HEK293 (cell line): ENCODE results near the gene WBP4.

Source experiments
- CTCF ChIA-PET: fragments of 350-600 bp; formaldehyde crosslinking; extraction: SDS; loops from one replicate; lab custom pipeline; 2021; ENCODE audit warnings: antibody characterized with exemption; lab: Yijun Ruan, JAX
- POLR2A ChIA-PET: fragments of 300-600 bp; formaldehyde crosslinking; extraction: SDS; loops from one replicate; lab custom pipeline; 2020; ENCODE audit warnings: antibody characterized with exemption, inconsistent platforms; lab: Yijun Ruan, JAX
- H3K27ac ChIP-seq: fragments of 200-500 bp; sonication (Bioruptor generic); 2 replicates; pipeline ENCODE4 v1.5.1; 2014; ENCODE audit warnings: low read depth, low read length, control low read depth, inconsistent platforms; ENCODE audit errors: extremely low read depth
- H3K36me3 ChIP-seq, 2 experiments: fragments of 200-500 bp in 1 of 2; sonication (Bioruptor generic) in 1 of 2; 1 replicate in 1 of 2; 2 replicates in 1 of 2; pipeline ENCODE4 v1.5.1; 2014 to 2017; ENCODE audit warnings: inconsistent platforms in 2 of 2, low read length in 2 of 2; ENCODE audit not compliant: control insufficient read depth in 2 of 2, insufficient read depth in 1 of 2
- H3K4me1 ChIP-seq: fragments of 200-500 bp; sonication (Bioruptor generic); 2 replicates; pipeline ENCODE4 v1.5.1; 2014; ENCODE audit warnings: mild to moderate bottlenecking, low read length, inconsistent platforms; ENCODE audit not compliant: control insufficient read depth, insufficient read depth
- H3K4me3 ChIP-seq: 2 replicates; pipeline ENCODE4 v1.5.1; 2011; ENCODE audit warnings: low read depth, mild to moderate bottlenecking, control low read depth, low read length, moderate library complexity
- H3K9me3 ChIP-seq: fragments of 200-500 bp; sonication (Bioruptor generic); 2 replicates; pipeline ENCODE4 v1.5.1; 2014; ENCODE audit warnings: low read depth, low read length, inconsistent platforms; ENCODE audit not compliant: control insufficient read depth, insufficient read depth
- AEBP2 ChIP-seq: fragments of 450-650 bp; formaldehyde crosslinking; IDR thresholded peaks from 2 replicates; pipeline ENCODE4 v1.5.1; 2016; ENCODE audit warnings: missing biosample characterization, missing genetic modification characterization, borderline replicate concordance
- HIC1 ChIP-seq: fragments of 450-650 bp; formaldehyde crosslinking; IDR thresholded peaks from 2 replicates; pipeline ENCODE4 v1.5.1; 2016; ENCODE audit warnings: missing biosample characterization, missing genetic modification characterization
- KLF7 ChIP-seq: fragments of 450-650 bp; formaldehyde crosslinking; IDR thresholded peaks from 2 replicates; pipeline ENCODE4 v1.5.1; 2016; ENCODE audit warnings: missing biosample characterization, missing genetic modification characterization, borderline replicate concordance
- MZF1 ChIP-seq: fragments of 450-650 bp; formaldehyde crosslinking; IDR thresholded peaks from 2 replicates; pipeline ENCODE4 v1.5.1; 2017; ENCODE audit warnings: missing biosample characterization, missing genetic modification characterization, borderline replicate concordance
- PRDM10 ChIP-seq: fragments of 450-650 bp; formaldehyde crosslinking; IDR thresholded peaks from 2 replicates; pipeline ENCODE4 v1.5.1; 2016; ENCODE audit warnings: missing biosample characterization, missing genetic modification characterization
- SP3 ChIP-seq: fragments of 450-650 bp; formaldehyde crosslinking; IDR thresholded peaks from 2 replicates; pipeline ENCODE4 v1.5.1; 2016; ENCODE audit warnings: missing biosample characterization, missing genetic modification characterization
- ZBTB26 ChIP-seq: fragments of 450-650 bp; formaldehyde crosslinking; optimal IDR thresholded peaks from 2 replicates; pipeline ENCODE3; 2016; ENCODE audit warnings: missing biosample characterization, mild to moderate bottlenecking, missing genetic modification characterization
- ZBTB8A ChIP-seq: fragments of 450-650 bp; formaldehyde crosslinking; IDR thresholded peaks from 2 replicates; pipeline ENCODE4 v1.5.1; 2016; ENCODE audit warnings: missing biosample characterization, missing genetic modification characterization
- ZNF157 ChIP-seq: fragments of 450-650 bp; formaldehyde crosslinking; IDR thresholded peaks from 2 replicates; pipeline ENCODE4 v1.5.1; 2016; ENCODE audit warnings: missing biosample characterization, missing genetic modification characterization
- ZNF211 ChIP-seq: fragments of 450-650 bp; formaldehyde crosslinking; IDR thresholded peaks from 2 replicates; pipeline ENCODE4 v1.5.1; 2016; ENCODE audit warnings: low read depth, missing biosample characterization, missing genetic modification characterization
- ZNF239 ChIP-seq: fragments of 450-650 bp; formaldehyde crosslinking; IDR thresholded peaks from 2 replicates; pipeline ENCODE4 v1.5.1; 2016; ENCODE audit warnings: missing biosample characterization, missing genetic modification characterization
- ZNF341 ChIP-seq: fragments of 450-650 bp; formaldehyde crosslinking; IDR thresholded peaks from 2 replicates; pipeline ENCODE4; 2016; ENCODE audit warnings: low read depth, missing biosample characterization, missing genetic modification characterization
- ZNF354C ChIP-seq: fragments of 450-650 bp; formaldehyde crosslinking; IDR thresholded peaks from 2 replicates; pipeline ENCODE4 v1.5.1; 2016; ENCODE audit warnings: missing biosample characterization, missing genetic modification characterization, low read depth, borderline replicate concordance
- ZNF391 ChIP-seq: fragments of 450-650 bp; formaldehyde crosslinking; IDR thresholded peaks from 2 replicates; pipeline ENCODE4 v1.5.1; 2016; ENCODE audit warnings: low read depth, missing biosample characterization, missing genetic modification characterization, borderline replicate concordance
- ZNF48 ChIP-seq: fragments of 450-650 bp; formaldehyde crosslinking; IDR thresholded peaks from 2 replicates; pipeline ENCODE4 v1.5.1; 2016; ENCODE audit warnings: missing biosample characterization, missing genetic modification characterization
- ZNF560 ChIP-seq: fragments of 450-650 bp; formaldehyde crosslinking; IDR thresholded peaks from 2 replicates; pipeline ENCODE4 v1.5.1; 2017; ENCODE audit warnings: missing biosample characterization, missing genetic modification characterization, borderline replicate concordance
- ZNF621 ChIP-seq: fragments of 450-650 bp; formaldehyde crosslinking; IDR thresholded peaks from 2 replicates; pipeline ENCODE4 v1.5.1; 2017; ENCODE audit warnings: missing biosample characterization, missing genetic modification characterization
- ZNF624 ChIP-seq: fragments of 450-650 bp; formaldehyde crosslinking; IDR thresholded peaks from 2 replicates; pipeline ENCODE4 v1.5.1; 2017; ENCODE audit warnings: missing biosample characterization, missing genetic modification characterization
- ZNF658 ChIP-seq: fragments of 450-650 bp; formaldehyde crosslinking; IDR thresholded peaks from 2 replicates; pipeline ENCODE4; 2016; ENCODE audit warnings: missing biosample characterization, missing genetic modification characterization
- ZNF76 ChIP-seq: fragments of 450-650 bp; formaldehyde crosslinking; IDR thresholded peaks from 2 replicates; pipeline ENCODE4; 2016; ENCODE audit warnings: low read depth, missing biosample characterization, missing genetic modification characterization, borderline replicate concordance
- ZNF792 ChIP-seq: fragments of 450-650 bp; formaldehyde crosslinking; IDR thresholded peaks from 2 replicates; pipeline ENCODE4 v1.5.1; 2016; ENCODE audit warnings: missing biosample characterization, missing genetic modification characterization
- ZSCAN30 ChIP-seq: fragments of 450-650 bp; IDR thresholded peaks from 2 replicates; pipeline ENCODE4 v1.5.1; 2018; ENCODE audit warnings: missing biosample characterization, mild to moderate bottlenecking, missing genetic modification characterization, moderate library complexity
- TF ChIP-seq, protein P1 (sequence below): fragments of 450-650 bp; formaldehyde crosslinking; IDR thresholded peaks from 2 replicates; pipeline ENCODE4 v1.5.1; 2016; ENCODE audit warnings: missing biosample characterization, missing genetic modification characterization

Gene WBP4

GRCh38 chr13:41013835-41014234 is 47.5 kb upstream of the WBP4 start:
- no peaks in the 10 kb centered on the region; a peak in 1 of 3 replicates for H3K36me3 ChIP-seq
- no peaks in the 10 kb centered on the region for H3K4me1 ChIP-seq
- H3K27ac ChIP-seq: no peak overlapping the region
- ChIA-PET CTCF (interaction anchor here (0.9 kb wide), 1 partner anchor 10 kb away, joined by 4 read pairs; no protein-coding TSS in a partner anchor), POLR2A (interaction anchor here (1.4 kb wide), 1 partner anchor 46 kb away, joined by 3 read pairs; no protein-coding TSS in a partner anchor)
- no peak overlapping the region for H3K4me3 ChIP-seq
- no peaks in the 10 kb centered on the region for H3K9me3 ChIP-seq
- TF ChIP-seq, protein P1, sequence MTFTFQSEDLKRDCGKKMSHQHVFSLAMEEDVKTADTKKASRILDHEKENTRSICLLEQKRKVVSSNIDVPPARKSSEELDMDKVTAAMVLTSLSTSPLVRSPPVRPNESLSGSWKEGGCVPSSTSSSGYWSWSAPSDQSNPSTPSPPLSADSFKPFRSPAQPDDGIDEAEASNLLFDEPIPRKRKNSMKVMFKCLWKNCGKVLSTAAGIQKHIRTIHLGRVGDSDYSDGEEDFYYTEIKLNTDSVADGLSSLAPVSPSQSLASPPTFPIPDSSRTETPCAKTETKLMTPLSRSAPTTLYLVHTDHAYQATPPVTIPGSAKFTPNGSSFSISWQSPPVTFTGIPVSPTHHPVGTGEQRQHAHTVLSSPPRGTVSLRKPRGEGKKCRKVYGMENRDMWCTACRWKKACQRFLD: no peak
- TF ChIP-seq AEBP2: no peak
- TF ChIP-seq ZNF48 (tag by site-specific recombination): no peak
- TF ChIP-seq SP3 (tag by site-specific recombination): no peak
- TF ChIP-seq MZF1 (tag by site-specific recombination): no peak
- TF ChIP-seq ZNF391: no peak
- TF ChIP-seq ZNF354C (tag by site-specific recombination): no peak
- no peak for TF ChIP-seq HIC1 (tag by site-specific recombination)
- TF ChIP-seq ZSCAN30 (tag by site-specific recombination): no peak
- no peak for TF ChIP-seq ZNF792 (tag by site-specific recombination)
- no peak for TF ChIP-seq ZNF621
- TF ChIP-seq ZNF157 (tag by site-specific recombination): no peak
- no peak for TF ChIP-seq ZNF76 (tag by site-specific recombination)
- TF ChIP-seq ZBTB26 (tag by site-specific recombination): no peak
- no peak for TF ChIP-seq ZBTB8A (tag by site-specific recombination)
- TF ChIP-seq ZNF658 (tag by site-specific recombination): no peak
- TF ChIP-seq ZNF624 (tag by site-specific recombination): no peak
- TF ChIP-seq ZNF239 (tag by site-specific recombination): no peak

- Histone ChIP-seq H3K9me3 (no peaks in the 10 kb centered on the region), H3K27ac (no peak overlapping the region), H3K36me3 (no peaks in the 10 kb centered on the region; a peak in 1 of 3 replicates), H3K4me1 (peaks cover 2% of the 10 kb centered on the region; the same call in 1 of the 2 replicates), H3K4me3 (no peak overlapping the region)
- CTCF ChIA-PET: interaction anchor here (1.3 kb wide), 1 partner anchor 39 kb away, joined by 6 read pairs; no protein-coding TSS in a partner anchor
- POLR2A ChIA-PET: no interaction called here
- TF ChIP-seq ZBTB26 (tag by site-specific recombination): no peak
- no peak for TF ChIP-seq ZNF560 (tag by site-specific recombination)
- no peak for TF ChIP-seq PRDM10 (tag by site-specific recombination)
- no peak for TF ChIP-seq ZNF211 (tag by site-specific recombination)
- TF ChIP-seq KLF7 (tag by site-specific recombination): no peak
- no peak for TF ChIP-seq ZNF341 (tag by site-specific recombination)
Measured at GRCh38 chr13:41015920-41016319, 45.4 kb upstream of the WBP4 start.
